Adrenal gland (tissue), 12 donors: ENCODE measurements around the gene RND1. TPM values are rescaled to one million over a fixed set of nuclear protein-coding genes. Genes with fewer than 3 reads are reported as not detected.
A peak's percentile ranks its signal among the peaks of the same experiment; 100 is the strongest.

Experiments
- DNase-seq, 7 donors: peaks; one replicate each; pipeline ENCODE4 v3.0.0-alpha.2; 2019 to 2020
- H3K27ac ChIP-seq, 5 donors: fragments of 200-600 bp; sonication (generic) in 4 of 5; 1 replicate in 3 of 5; 2 replicates in 2 of 5; pipeline versions ENCODE4 v1.5.1 to v1.8.0; 2016 to 2020; ENCODE audit warnings: mild to moderate bottlenecking in 1 of 5
- H3K27me3 ChIP-seq: fragments of 200-600 bp; 2 replicates; pipeline ENCODE4 v1.8.0; 2021
- H3K36me3 ChIP-seq, 2 donors: fragments of 200-600 bp; replicated peaks in 1 of 2; 1 replicate in 1 of 2; 2 replicates in 1 of 2; pipeline versions ENCODE4 v1.5.1 to v1.8.0; 2018 to 2022
- H3K4me1 ChIP-seq, 2 donors: fragments of 200-600 bp; replicated peaks in 1 of 2; 1 replicate in 1 of 2; 2 replicates in 1 of 2; pipeline versions ENCODE4 v1.5.1 to v1.8.0; 2018 to 2021
- H3K4me3 ChIP-seq, 4 donors: fragments of 200-600 bp; sonication (generic) in 3 of 4; one replicate each; pipeline ENCODE4 v1.5.1; 2016 to 2018
- H3K9me3 ChIP-seq, 3 donors: fragments of 200-600 bp; sonication (generic) in 1 of 3; replicated peaks in 1 of 3; 1 replicate in 2 of 3; 2 replicates in 1 of 3; pipeline versions ENCODE4 v1.5.1 to v1.8.0; 2016 to 2021
- POLR2A ChIP-seq, 2 donors: fragments of 450-650 bp; IDR thresholded peaks; one replicate each; pipeline ENCODE4 v1.6.1; 2017; ENCODE audit warnings: antibody characterized with exemption in 2 of 2, mild to moderate bottlenecking in 2 of 2, moderate library complexity in 1 of 2
- WGBS, 4 donors: extraction: QIAGEN DNeasy Blood & Tissue Kit in 2 of 4; methylation state at CpG; one replicate each; pipeline versions ENCODE4 v1.1.5 to v1.1.7; 2013 to 2017; 5-methylcytosine and 5-hydroxymethylcytosine counted together
- intact Hi-C, 2 donors: fragments of 100-400 bp; cut with DNase I; formaldehyde crosslinking; loops; one replicate each; pipeline versions ENCODE4 v1.14.1 to v1.15.0; 2022 to 2023
- polyA plus RNA-seq, 3 donors: library from polyadenylated mRNA; stranded (reverse); fragments of 200-250 nt in 2 of 3; fragments of 350-450 nt in 1 of 3; fragmentation: Illumina TruSeq in 1 of 3; extraction: RNeasy Lipid Tissue Mini Kit (QIAGEN cat#74804) in 1 of 3; gene quantifications; one replicate each; pipeline ENCODE4 v1.2.3, GENCODE V29; 2013 to 2014
- total RNA-seq, 9 donors: library from RNA; depleted of rRNA in 4 of 9; stranded (reverse); fragments of >200 nt in 4 of 9; fragments of 120-200 nt in 1 of 9; fragmentation: NEBNext Ultra II Directional in 1 of 9; extraction: Animal tissue kit (Norgen Biotek cat#: 25700) in 1 of 9; gene quantifications; one replicate each; pipeline versions ENCODE4 v1.1.0 to v1.2.4, GENCODE V29; 2013 to 2023
- TF ChIP-seq, protein P1 (sequence below), 6 experiments: fragments of 450-650 bp in 4 of 6; fragments of 200-600 bp in 2 of 6; sonication (generic) in 1 of 6; IDR thresholded peaks; 1 replicate in 5 of 6; 2 replicates in 1 of 6; pipeline versions ENCODE4 v1.5.1 to v1.8.0; 2016 to 2021; ENCODE audit warnings: antibody characterized with exemption in 6 of 6, mild to moderate bottlenecking in 2 of 6, moderate library complexity in 1 of 6
- donor health status: healthy with polysubstance abuse.
- donor health status: Bipolar disorder and iron deficiency.
- donor health status: DM: yes; HTN: yes; CAD: no.
- donor health status: DM: no; HTN: no; CAD: no.
- donor health status: DM: no; HTN: no; CAD: no.
- donor health status: DM: yes; HTN: yes; CAD: no.

The RND1 gene
- total and polyA plus RNA-seq, 12 donors: 0.20 to 2.9 (median 0.43) TPM; not detected in 5

DNA sequence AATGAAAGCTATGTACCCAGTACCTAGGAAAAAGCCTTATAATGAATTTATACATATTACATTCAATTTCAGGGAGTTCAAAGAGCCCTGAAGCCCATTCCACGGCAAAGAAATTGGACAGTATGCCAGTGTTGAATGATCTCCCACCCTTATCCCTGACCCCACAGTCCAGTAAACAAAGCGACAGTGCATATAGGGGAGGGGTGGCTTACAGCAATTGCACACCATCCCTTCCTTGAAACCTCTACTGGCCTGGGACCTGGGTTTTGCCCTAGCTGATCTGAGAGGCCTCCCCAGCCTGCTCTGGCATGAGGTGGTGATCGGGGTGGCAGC, 17.3 kb upstream of the RND1 start:
- Histone ChIP-seq H3K4me3 (no peak overlapping the region), H3K27me3 (no peaks in the 10 kb centered on the region), H3K4me1 (no peaks in the 10 kb centered on the region), H3K9me3 (no peaks in the 10 kb centered on the region), H3K27ac (peak overlapping the region in 2 of 5 donors; percentile 34 to 47), H3K36me3 (no peaks in the 10 kb centered on the region)
- no peak for TF ChIP-seq POLR2A (IDR thresholded peaks at IDR 0.05)
- TF ChIP-seq, protein P1, sequence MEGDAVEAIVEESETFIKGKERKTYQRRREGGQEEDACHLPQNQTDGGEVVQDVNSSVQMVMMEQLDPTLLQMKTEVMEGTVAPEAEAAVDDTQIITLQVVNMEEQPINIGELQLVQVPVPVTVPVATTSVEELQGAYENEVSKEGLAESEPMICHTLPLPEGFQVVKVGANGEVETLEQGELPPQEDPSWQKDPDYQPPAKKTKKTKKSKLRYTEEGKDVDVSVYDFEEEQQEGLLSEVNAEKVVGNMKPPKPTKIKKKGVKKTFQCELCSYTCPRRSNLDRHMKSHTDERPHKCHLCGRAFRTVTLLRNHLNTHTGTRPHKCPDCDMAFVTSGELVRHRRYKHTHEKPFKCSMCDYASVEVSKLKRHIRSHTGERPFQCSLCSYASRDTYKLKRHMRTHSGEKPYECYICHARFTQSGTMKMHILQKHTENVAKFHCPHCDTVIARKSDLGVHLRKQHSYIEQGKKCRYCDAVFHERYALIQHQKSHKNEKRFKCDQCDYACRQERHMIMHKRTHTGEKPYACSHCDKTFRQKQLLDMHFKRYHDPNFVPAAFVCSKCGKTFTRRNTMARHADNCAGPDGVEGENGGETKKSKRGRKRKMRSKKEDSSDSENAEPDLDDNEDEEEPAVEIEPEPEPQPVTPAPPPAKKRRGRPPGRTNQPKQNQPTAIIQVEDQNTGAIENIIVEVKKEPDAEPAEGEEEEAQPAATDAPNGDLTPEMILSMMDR (IDR thresholded peaks at IDR 0.05): no peak
- no peak for DNase-seq
- WGBS, 4 donors: 84 to 100% (median 89%) methylated on average over 2 to 3 of the region's 3 CpGs
- intact Hi-C loops: no loop called here

DNA sequence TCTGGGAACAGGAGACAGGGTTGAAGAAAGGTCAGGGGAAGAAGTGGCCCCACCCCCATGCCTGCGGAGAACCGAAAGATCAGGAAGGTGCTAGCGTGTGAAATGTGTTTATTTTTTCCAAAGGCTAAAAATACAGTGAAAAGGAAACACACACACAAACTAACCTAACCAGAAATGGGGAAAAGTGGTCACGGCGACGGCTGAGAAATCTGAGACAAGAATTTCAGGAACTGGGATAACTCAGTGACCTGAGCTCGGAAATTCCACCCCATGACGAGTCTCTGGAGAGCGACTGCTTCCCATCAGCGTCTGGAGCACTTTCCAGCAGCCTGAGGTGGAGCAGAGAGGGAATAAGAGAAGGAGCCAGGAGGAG, 16.6 kb upstream of the RND1 start:
- Histone ChIP-seq H3K27me3 (no peaks in the 10 kb centered on the region), H3K4me1 (no peaks in the 10 kb centered on the region), H3K4me3 (peak overlapping the region in 1 of 4 donors; percentile 20), H3K9me3 (no peaks in the 10 kb centered on the region), H3K36me3 (no peaks in the 10 kb centered on the region), H3K27ac (peak overlapping the region in 2 of 5 donors; percentile 34 to 47)
- TF ChIP-seq, protein P1 (IDR thresholded peaks at IDR 0.05): no peak
- TF ChIP-seq POLR2A (IDR thresholded peaks at IDR 0.05): no peak
- WGBS, 4 donors: 31 to 39% (median 34%) methylated on average over 10 of the region's 10 CpGs
- DNase-seq: peak in 4 of 7 donors; percentile 4 to 56 (median 22)
- intact Hi-C loops: no loop called here

DNA sequence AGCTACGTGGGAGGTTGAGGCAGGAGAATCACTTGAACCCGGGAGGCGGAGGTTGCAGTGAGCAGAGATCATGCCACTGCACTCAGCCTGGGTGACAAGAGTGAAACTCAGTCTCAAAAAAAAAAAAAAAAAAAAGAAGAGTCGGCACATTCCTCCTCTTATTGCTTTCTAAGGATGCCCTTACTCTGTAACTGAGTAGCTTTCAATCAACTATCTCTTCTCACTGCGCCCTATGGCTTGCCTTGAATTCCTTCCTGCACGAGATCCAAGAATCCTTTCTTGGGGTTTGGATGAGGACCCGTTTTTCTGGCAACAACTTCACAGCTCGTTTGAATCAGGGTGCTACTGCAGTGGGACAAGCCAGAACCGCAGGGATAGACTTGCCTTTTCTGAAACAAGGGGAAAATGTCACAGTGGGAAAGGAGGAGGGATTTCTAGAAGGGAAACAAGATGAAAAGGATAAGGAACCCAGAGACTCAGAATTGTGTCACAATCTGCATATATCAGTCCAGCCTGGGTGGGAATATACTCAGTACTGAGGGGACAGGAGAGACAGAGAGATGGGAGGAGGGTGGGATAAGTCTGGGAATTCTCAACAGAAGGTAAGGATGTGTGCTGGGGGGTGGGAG, 16.1 kb upstream of the RND1 start:
- Histone ChIP-seq H3K27ac (peak overlapping the region in 1 of 5 donors; percentile 26), H3K4me3 (peak overlapping the region in 1 of 4 donors; percentile 20)
- WGBS, 4 donors: 38 to 44% (median 43%) methylated on average over 9 of the region's 9 CpGs

DNA sequence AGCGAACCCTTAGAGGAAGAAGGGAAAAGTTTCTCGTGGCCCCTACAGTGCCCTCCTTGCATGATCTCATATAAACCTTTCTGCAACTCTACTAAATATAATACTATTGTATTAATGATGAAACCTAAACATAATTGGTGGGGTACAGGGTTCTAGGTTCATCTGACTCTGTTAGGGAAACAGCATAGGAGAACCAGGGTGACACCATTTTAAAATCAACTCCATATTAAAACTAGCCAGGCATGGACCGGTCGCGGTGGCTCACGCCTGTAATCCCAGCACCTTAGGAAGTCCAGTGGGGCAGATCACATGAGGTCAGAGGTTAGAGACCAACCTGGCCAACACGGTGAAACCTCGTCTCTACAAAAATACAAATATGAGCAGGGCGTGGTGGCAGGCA, 15.0 kb upstream of the RND1 start:
- Histone ChIP-seq H3K27me3 (no peaks in the 10 kb centered on the region), H3K9me3 (no peaks in the 10 kb centered on the region), H3K27ac (no peak overlapping the region), H3K36me3 (no peaks in the 10 kb centered on the region), H3K4me3 (no peak overlapping the region), H3K4me1 (no peaks in the 10 kb centered on the region)
- no peak for DNase-seq
- 65 to 77% (median 76%) methylated on average over 9 of the region's 9 CpGs for WGBS, 4 donors
- no peak for TF ChIP-seq POLR2A (IDR thresholded peaks at IDR 0.05)
- TF ChIP-seq, protein P1 (IDR thresholded peaks at IDR 0.05): no peak
- intact Hi-C loops: no loop called here

More for the DNA sequence above, 16.1 kb upstream of the RND1 start:
- H3K9me3 ChIP-seq: no peaks in the 10 kb centered on the region
- no peaks in the 10 kb centered on the region for H3K36me3 ChIP-seq
- intact Hi-C loops: no loop called here
- TF ChIP-seq POLR2A (IDR thresholded peaks at IDR 0.05): no peak
- TF ChIP-seq, protein P1 (IDR thresholded peaks at IDR 0.05): no peak
- H3K4me1 ChIP-seq: no peaks in the 10 kb centered on the region
- DNase-seq: no peak
- H3K27me3 ChIP-seq: no peaks in the 10 kb centered on the region
